HG02840 (cell line): Measurements from ENCODE around the gene KRT17.
"Not testable (repeated sequence)": the region's sequence is repeated elsewhere in the genome, so short reads cannot be mapped to it uniquely, and the experiment has no call there.

Experiments
- ATAC-seq: cut with Tn5 transposase; IDR thresholded peaks from one replicate; pipeline ENCODE4 v1.9.1; 2021; ENCODE audit warnings: mild to moderate bottlenecking, moderate library complexity, moderate number of reproducible peaks; ENCODE audit not compliant: unreplicated experiment, low FRiP score

KRT17 gene

GRCh38 chr17:41636652-41637051 is 12.3 kb upstream of the KRT17 start:
- no peak for ATAC-seq

- no peak for ATAC-seq
Measured at GRCh38 chr17:41635121-41636097, 11.0 kb upstream of the KRT17 start.

- ATAC-seq = no peak
Measured at GRCh38 chr17:41634639-41635038, 10.3 kb upstream of the KRT17 start.

DNA sequence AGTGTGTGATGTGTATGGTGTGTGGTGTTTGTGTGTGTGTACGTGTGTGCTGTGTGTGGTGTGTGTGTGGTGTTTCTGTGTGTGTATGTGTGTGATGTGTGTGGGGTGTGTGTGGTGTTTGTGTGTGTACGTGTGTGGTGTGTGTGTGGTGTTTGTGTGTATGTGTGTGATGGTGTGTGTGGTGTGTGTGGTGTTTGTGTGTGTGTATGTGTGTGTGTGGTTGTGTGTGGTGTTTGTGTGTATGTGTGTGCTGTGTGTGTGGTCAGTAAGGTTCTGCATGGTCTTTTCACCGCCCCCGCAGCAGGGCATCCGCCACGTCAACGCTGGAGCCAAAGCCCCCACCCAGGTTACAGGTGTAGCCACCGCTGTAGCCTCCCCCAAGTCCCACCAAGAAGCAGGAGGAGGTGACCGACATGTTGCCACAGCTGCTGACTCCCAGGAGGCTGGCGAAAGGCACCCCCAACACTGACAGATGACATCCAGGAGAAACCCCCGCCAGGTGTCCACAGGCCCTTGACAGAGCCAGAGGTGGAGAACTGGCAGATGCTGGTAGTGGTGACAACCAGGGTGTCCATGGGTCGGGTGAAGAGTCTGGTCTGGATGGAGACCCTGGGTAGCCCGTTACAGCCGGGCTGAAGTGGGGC is 9.3 kb upstream of the KRT17 start:
- ATAC-seq = no peak

DNA sequence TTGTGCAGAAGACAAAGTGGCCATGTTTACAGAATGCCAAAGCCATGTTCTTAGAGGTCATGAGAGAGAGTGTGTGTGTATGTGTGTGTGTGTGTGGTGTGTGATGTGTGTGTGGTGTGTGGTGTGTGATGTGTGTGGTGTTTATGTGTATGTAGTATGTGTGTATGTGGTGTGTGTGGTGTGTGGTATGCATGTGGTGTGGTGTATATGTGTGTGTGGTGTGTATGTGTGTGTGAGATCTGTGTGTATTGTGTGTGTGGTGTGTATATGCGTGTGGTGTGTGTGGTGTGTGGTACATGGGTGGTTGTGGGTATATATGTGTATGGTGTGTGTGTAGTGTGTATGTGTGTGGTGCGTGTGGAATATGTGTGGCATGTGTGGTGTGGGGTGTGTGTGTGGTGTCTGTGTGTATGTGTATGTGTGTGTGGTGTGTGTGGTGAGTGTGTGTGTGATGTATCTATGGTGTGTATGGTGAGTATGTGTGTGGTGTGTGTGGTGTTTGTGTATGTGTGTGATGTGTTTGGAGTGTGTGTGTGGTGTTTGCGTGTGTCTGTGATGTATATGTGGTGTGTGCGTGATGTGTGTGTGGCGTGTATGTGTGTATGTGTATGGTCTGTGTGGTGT is 8.2 kb upstream of the KRT17 start:
- no peak for ATAC-seq

DNA sequence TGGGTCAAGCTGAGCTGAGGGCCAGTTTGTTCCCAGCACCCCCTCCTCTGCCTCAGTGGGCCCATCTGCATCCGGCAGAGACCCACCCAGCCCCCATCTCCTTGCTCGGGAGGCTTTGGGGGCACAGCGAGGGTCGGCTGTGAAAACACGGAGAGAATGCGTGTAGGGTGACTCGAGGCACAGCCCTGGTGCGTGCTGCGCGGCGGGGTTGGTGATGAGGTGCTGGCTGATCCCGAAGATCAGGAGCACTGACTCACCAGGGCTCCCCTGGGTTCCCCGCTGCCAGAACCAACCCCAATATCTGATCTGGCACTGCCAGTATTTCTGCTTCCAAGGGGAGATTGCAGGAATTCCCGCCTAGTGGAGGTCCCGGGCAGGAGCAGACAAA is 7.5 kb upstream of the KRT17 start:
- ATAC-seq = no peak

DNA sequence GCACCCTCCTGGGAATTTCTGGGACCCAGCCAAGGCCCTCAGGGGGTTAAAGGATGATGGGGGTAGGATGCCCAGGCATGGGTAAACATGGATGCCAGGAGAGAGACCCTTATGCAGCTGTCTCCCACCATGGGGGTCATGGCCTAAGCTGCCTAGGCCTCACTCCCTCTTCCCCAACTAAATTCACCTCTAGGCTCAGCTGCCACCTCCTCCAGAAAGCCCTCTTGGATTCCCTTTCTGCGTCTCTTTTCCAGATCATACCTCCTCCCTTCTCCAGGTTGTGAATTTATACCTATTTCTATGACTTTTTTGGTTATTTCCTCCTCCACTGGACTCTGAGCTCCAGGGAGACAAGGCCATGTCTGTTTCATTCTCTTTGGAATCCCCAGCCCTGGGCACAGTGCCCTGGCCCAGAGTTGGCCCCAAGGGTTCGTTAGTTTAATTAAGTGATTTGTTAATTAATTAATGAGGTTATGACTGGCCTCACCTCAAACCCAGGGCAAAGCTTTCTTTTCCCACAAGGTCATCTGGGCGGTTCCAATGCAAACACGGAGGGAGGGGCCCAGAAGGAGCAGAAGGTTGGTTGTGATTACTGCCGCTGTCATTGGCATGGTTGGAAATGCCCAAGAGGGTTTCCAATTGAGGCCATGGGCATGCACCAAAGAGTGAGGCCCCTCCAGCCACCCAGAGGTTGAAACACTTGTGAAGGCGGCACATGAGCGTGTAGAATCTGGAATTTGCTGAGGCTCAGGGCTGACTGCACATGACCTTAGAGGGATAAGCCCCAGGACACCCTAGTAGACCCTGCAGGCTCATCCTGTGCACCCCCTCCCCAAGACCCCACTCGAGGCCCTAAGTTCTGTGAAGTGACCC is 6.9 kb upstream of the KRT17 start:
- ATAC-seq = no peak

GRCh38 chr17:41629826-41630670 is 5.7 kb upstream of the KRT17 start:
- no peak for ATAC-seq

- no peak for ATAC-seq
Measured at GRCh38 chr17:41629316-41629715, 4.9 kb upstream of the KRT17 start.

GRCh38 chr17:41628621-41629255 is 4.4 kb upstream of the KRT17 start:
- not testable (repeated sequence) for ATAC-seq

- not testable (repeated sequence) for ATAC-seq
Measured at GRCh38 chr17:41628073-41628370, 3.6 kb upstream of the KRT17 start.

DNA sequence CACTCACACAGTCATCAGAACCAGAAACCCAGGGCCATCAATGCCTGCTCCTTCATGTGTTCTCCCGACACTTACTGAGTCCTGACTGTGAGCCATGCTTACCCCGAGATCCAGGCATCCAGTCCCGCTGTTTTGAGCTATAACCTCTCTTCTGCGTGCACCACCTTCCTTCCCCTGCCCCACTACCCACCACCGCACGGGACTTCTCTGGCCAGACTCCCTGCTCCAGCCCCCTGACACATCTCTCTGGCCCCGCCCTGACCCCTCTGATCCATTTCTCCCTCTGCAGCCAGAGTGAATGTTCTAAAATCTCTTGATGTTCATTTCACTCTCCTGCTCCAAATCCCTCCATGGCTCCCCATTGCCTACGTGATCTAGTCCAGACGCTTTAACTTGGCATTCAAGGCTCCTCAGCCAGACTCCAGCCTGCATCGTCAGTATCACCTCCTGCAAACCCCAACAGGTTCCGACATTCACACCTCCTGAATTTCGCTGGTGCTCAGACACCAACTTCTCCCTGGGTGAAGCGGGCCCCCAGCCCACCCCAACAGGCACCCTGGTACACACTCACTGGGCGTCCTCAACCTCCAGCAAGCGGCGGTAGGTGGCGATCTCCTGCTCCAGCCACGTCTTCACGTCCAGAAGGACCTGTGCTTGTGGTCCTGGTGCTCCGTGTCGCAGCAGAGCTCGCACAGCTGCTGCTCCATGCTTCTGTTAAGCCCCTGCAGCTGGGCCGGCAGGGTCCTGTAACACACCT is 3.1 kb upstream of the KRT17 start:
- ATAC-seq = no peak

- ATAC-seq = not testable (repeated sequence)
Measured at GRCh38 chr17:41626914-41627295, 2.5 kb upstream of the KRT17 start.

DNA sequence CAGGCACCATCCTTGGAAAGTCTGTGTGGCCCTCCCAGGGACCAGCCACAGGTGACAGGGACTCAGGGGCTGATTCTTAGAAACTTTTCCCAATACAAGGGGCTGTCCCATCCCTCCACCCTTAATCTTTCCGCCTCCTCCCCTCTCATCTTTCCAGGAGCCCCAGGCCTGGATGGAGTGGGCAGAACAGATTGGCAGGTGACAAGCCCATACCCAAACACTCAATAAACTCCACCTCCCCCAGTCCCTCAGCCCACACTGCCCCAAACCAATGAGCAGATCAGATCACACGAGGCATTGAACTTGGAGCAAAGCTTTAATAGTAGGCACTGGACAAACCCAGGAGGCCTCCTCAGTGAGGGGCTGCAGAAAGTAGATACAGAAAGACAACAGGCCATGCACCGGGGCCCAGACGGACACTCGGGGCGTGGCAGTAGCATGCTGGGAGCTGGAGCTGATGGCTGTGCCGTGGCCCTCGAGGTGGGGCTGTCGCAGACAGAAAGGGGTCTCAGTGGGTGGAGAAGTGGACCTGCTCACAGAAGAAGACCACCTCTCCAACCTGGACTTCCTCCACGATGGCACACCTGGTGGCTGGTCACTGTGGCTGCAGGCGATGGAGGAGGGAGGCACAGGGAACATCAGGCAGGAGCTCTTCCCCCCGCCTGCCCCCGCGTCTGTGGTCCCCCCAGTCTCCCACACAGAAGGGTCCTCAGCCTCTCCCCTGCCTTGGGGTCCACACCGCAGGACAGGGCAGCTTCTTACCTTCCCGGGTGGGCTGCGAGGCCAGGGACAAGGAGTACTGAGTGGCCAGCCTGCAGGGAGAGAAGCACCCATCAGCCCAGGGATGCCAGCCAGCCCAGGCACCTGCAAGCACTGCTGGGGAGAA is 1.9 kb upstream of the KRT17 start:
- ATAC-seq = not testable (repeated sequence)

- no peak for ATAC-seq
Measured at GRCh38 chr17:41625602-41626001, 1.2 kb upstream of the KRT17 start.

DNA sequence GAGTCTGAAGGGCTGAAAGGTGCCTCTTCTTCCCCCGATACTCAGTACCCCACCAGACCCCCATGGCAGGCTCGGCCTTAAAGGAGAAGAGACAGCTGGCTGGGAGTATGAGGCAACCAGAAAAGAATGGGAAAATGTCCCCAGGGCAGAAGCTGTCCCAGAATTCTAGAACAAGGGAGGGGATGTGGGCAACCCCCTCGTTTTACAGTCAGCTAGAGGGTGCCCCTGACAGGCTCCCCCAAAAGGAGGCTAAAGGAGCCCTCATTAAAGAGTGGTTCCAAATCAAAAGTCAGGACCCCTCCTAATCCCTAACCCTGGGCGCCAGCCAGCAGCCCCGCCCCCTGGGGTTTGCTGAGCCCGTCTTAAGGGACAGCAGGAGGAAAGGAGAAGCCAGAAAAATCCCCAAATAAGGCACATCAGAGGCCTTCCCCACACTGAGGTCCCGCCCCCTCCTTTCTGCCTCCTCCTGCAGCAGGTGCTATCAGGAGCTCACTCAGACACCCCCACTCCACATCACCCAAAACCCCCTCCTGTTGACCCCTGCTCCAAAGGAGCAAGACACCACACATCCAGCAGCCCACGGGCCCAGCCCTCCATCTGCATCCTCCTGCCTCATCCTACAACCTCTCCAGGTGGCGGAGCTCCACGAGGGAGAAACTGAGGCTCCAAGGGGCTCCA is 1.1 kb downstream of the KRT17 start:
- not testable (repeated sequence) for ATAC-seq
